Adrenal gland (tissue), 12 donors: ENCODE measurements around the gene GLIPR1. TPM values are rescaled to one million over a fixed set of nuclear protein-coding genes. Genes with fewer than 3 reads are reported as not detected.

Experiments used
- DNase-seq, 7 donors: peaks; one replicate each; pipeline ENCODE4 v3.0.0-alpha.2; 2019 to 2020
- H3K27ac ChIP-seq, 5 donors: fragments of 200-600 bp; sonication (generic) in 4 of 5; 1 replicate in 3 of 5; 2 replicates in 2 of 5; pipeline versions ENCODE4 v1.5.1 to v1.8.0; 2016 to 2020; ENCODE audit warnings: mild to moderate bottlenecking in 1 of 5
- H3K27me3 ChIP-seq: fragments of 200-600 bp; 2 replicates; pipeline ENCODE4 v1.8.0; 2021
- H3K36me3 ChIP-seq, 2 donors: fragments of 200-600 bp; replicated peaks in 1 of 2; 1 replicate in 1 of 2; 2 replicates in 1 of 2; pipeline versions ENCODE4 v1.5.1 to v1.8.0; 2018 to 2022
- H3K4me1 ChIP-seq, 2 donors: fragments of 200-600 bp; replicated peaks in 1 of 2; 1 replicate in 1 of 2; 2 replicates in 1 of 2; pipeline versions ENCODE4 v1.5.1 to v1.8.0; 2018 to 2021
- H3K4me3 ChIP-seq, 4 donors: fragments of 200-600 bp; sonication (generic) in 3 of 4; one replicate each; pipeline ENCODE4 v1.5.1; 2016 to 2018
- H3K9me3 ChIP-seq, 3 donors: fragments of 200-600 bp; sonication (generic) in 1 of 3; replicated peaks in 1 of 3; 1 replicate in 2 of 3; 2 replicates in 1 of 3; pipeline versions ENCODE4 v1.5.1 to v1.8.0; 2016 to 2021
- CTCF ChIP-seq, 6 experiments: fragments of 450-650 bp in 4 of 6; fragments of 200-600 bp in 2 of 6; sonication (generic) in 1 of 6; IDR thresholded peaks; 1 replicate in 5 of 6; 2 replicates in 1 of 6; pipeline versions ENCODE4 v1.5.1 to v1.8.0; 2016 to 2021; ENCODE audit warnings: antibody characterized with exemption in 6 of 6, mild to moderate bottlenecking in 2 of 6, moderate library complexity in 1 of 6
- POLR2A ChIP-seq, 2 donors: fragments of 450-650 bp; IDR thresholded peaks; one replicate each; pipeline ENCODE4 v1.6.1; 2017; ENCODE audit warnings: antibody characterized with exemption in 2 of 2, mild to moderate bottlenecking in 2 of 2, moderate library complexity in 1 of 2
- WGBS, 4 donors: extraction: QIAGEN DNeasy Blood & Tissue Kit in 2 of 4; methylation state at CpG; one replicate each; pipeline versions ENCODE4 v1.1.5 to v1.1.7; 2013 to 2017; 5-methylcytosine and 5-hydroxymethylcytosine counted together
- intact Hi-C, 2 donors: fragments of 100-400 bp; cut with DNase I; formaldehyde crosslinking; loops; one replicate each; pipeline versions ENCODE4 v1.14.1 to v1.15.0; 2022 to 2023
- polyA plus RNA-seq, 3 donors: library from polyadenylated mRNA; stranded (reverse); fragments of 200-250 nt in 2 of 3; fragments of 350-450 nt in 1 of 3; fragmentation: Illumina TruSeq in 1 of 3; extraction: RNeasy Lipid Tissue Mini Kit (QIAGEN cat#74804) in 1 of 3; gene quantifications; one replicate each; pipeline ENCODE4 v1.2.3, GENCODE V29; 2013 to 2014
- total RNA-seq, 9 donors: library from RNA; depleted of rRNA in 4 of 9; stranded (reverse); fragments of >200 nt in 4 of 9; fragments of 120-200 nt in 1 of 9; fragmentation: NEBNext Ultra II Directional in 1 of 9; extraction: Animal tissue kit (Norgen Biotek cat#: 25700) in 1 of 9; gene quantifications; one replicate each; pipeline versions ENCODE4 v1.1.0 to v1.2.4, GENCODE V29; 2013 to 2023
- donor health status: healthy with polysubstance abuse.
- donor health status: Bipolar disorder and iron deficiency.
- donor health status: DM: yes; HTN: yes; CAD: no.
- donor health status: DM: no; HTN: no; CAD: no.
- donor health status: DM: no; HTN: no; CAD: no.
- donor health status: DM: yes; HTN: yes; CAD: no.

The GLIPR1 gene
- total and polyA plus RNA-seq, 12 donors, result 5.6 to 48.5 (median 22.4) TPM

GRCh38 chr12:75525263-75525662, 44.7 kb downstream of the GLIPR1 start:
- H3K4me3 ChIP-seq, result no peak overlapping the region
- intact Hi-C loops, result loop anchor here (5.0 to 10.0 kb wide), 3 partner anchors 510 to 820 kb away; partner anchors contain the start of genes BBS10 (in 1 of the 2) and PHLDA1 (in 1 of the 2)
- H3K27me3 ChIP-seq, result no peaks in the 10 kb centered on the region
- TF ChIP-seq CTCF (IDR thresholded peaks at IDR 0.05) (peak in 1 of 6 experiments; percentile 5), POLR2A (IDR thresholded peaks at IDR 0.05) (no peak)
- H3K36me3 ChIP-seq, result no peaks in the 10 kb centered on the region
- DNase-seq, result no peak
- H3K9me3 ChIP-seq, result no peaks in the 10 kb centered on the region
- no peaks in the 10 kb centered on the region for H3K4me1 ChIP-seq
- no peak overlapping the region for H3K27ac ChIP-seq
- 26 to 43% (median 36%) methylated on average over 1 of the region's 1 CpG for WGBS, 4 donors

- no peak overlapping the region for H3K4me3 ChIP-seq
- intact Hi-C loops, result loop anchor here (5.0 to 10.0 kb wide), 3 partner anchors 508 to 818 kb away; partner anchors contain the start of genes BBS10 (in 1 of the 2) and PHLDA1 (in 1 of the 2)
- 0 to 15% (median 8%) methylated on average over 4 of the region's 4 CpGs for WGBS, 4 donors
- H3K4me1 ChIP-seq, result no peaks in the 10 kb centered on the region
- no peak overlapping the region for H3K27ac ChIP-seq
- peak in 1 of 7 donors; percentile 2 for DNase-seq
- TF ChIP-seq POLR2A (IDR thresholded peaks at IDR 0.05) (no peak), CTCF (IDR thresholded peaks at IDR 0.05) (peak; percentile 50 to 80 (median 69))
- H3K36me3 ChIP-seq, result no peaks in the 10 kb centered on the region
- H3K9me3 ChIP-seq, result no peaks in the 10 kb centered on the region
- no peaks in the 10 kb centered on the region for H3K27me3 ChIP-seq
Measured at GRCh38 chr12:75526655-75527511, 46.3 kb downstream of the GLIPR1 start.

GRCh38 chr12:75528272-75528671, 47.7 kb downstream of the GLIPR1 start:
- 72 to 81% (median 80%) methylated on average over 2 of the region's 2 CpGs for WGBS, 4 donors
- intact Hi-C loops, result loop anchor here (5.0 to 10.0 kb wide), 3 partner anchors 507 to 817 kb away; partner anchors contain the start of genes BBS10 (in 1 of the 2) and PHLDA1 (in 1 of the 2)
- H3K4me1 ChIP-seq, result peaks cover 4 to 8% of the 10 kb centered on the region in 2 donors

More at GRCh38 chr12:75528272-75528671, 47.7 kb downstream of the GLIPR1 start:
- H3K27me3 ChIP-seq, result no peaks in the 10 kb centered on the region
- TF ChIP-seq POLR2A (IDR thresholded peaks at IDR 0.05) (no peak), CTCF (IDR thresholded peaks at IDR 0.05) (no peak)
- DNase-seq, result no peak
- no peak overlapping the region for H3K27ac ChIP-seq
- no peak overlapping the region for H3K4me3 ChIP-seq
- no peaks in the 10 kb centered on the region for H3K9me3 ChIP-seq
- no peaks in the 10 kb centered on the region for H3K36me3 ChIP-seq
